ENCODE data around the gene BPI.
"Not testable (repeated sequence)": the region's sequence is repeated elsewhere in the genome, so short reads cannot be mapped to it uniquely, and the experiment has no call there.

Gene BPI

DNA sequence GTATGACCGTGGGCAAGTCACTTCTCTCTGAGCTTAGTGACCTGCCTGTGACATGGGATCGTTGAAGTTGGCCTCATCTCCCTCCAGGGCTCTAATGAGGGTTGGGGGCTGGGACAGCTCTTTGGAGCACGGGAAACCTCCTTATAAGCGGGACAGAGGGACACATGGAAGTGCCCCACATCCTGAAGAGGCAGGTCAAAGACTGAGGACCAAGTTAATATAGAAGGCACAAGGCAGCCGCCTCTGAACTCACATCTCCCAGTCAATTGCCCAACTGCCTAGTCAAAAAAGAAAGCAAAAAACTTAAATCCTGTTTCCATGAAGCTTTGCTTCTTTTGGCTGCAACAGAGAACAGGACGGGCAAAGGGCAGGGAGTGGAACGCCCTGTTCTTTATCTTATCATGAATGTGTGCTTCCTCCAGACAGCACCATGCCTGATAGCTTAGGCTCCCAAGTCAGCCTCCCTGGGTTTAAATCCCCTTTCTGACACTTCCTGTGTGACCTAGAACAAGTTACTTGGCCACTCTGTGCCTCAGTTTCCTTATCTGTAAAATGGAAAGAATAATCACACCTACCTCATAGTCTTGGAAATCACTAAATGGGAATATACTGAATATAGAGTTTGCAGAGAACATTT lies 69.4 kb downstream of the BPI start:
- no peak for DNase-seq

DNA sequence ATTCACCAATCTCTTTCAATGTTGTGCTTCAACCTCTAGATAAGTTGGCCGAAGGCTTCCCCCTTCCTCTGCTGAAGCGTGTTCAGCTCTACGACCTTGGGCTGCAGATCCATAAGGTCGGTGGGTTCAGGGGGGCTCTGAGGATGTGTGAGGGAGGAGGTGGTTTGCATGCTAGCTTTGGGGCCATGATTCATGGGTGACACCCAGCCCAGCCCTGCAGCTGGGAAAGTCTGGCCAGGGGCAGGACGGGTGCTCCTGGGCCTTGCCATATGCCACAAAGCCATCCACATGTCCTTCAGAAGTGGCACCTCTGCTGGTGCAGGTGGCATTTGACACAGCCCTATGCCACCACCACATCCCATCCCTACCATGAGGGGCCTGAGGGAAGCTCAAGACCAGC lies 69.9 kb downstream of the BPI start:
- no peak for DNase-seq

DNA sequence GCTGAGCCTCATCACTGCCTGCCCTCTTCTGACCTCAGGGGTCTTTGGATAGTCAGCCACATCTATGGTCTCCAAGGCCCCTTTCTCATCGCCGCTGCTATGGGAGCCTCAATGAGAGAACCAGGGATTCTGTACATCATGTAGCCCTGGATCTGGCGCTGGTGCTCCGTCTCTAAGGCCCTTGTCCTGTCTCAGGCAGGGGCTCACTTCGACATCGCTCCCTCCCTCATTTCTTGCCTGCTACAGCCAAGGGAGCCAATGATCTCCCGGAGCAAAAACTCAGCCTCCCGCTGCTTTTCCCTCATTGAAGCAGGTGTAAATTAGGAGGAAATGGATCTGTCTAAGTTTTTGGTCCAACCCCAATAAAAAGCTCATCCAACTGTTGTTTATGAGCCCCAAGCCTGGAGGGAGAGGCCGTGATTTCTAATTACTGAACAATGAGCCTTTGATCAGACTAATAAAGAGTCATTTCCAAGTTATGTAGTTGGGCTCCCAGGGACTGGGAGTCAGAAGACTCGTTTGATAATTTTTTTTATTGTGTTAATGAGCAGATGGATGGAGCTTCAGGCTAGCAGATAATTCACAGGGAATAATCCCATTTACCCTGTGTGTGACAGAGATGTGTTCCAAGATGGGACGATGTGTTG lies 73.2 kb downstream of the BPI start:
- DNase-seq, result no peak

DNA sequence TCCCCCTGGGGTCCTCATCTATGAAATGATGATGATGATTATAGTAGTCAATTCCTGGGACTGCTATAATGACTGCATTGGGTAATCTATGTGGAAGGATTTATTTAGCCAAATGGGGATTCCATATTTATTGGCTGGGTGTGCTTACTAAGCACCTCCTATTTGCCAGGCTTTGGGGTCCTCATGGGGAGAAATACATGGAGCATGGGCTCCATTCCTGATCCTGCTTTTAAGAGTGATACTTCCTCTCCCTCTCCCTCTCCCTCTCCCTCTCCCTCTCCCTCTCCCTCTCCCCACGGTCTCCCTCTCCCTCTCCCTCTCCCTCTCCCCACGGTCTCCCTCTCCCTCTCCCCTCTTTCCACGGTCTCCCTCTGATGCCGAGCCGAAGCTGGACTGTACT lies 73.9 kb downstream of the BPI start:
- DNase-seq, result not testable (repeated sequence)

DNA sequence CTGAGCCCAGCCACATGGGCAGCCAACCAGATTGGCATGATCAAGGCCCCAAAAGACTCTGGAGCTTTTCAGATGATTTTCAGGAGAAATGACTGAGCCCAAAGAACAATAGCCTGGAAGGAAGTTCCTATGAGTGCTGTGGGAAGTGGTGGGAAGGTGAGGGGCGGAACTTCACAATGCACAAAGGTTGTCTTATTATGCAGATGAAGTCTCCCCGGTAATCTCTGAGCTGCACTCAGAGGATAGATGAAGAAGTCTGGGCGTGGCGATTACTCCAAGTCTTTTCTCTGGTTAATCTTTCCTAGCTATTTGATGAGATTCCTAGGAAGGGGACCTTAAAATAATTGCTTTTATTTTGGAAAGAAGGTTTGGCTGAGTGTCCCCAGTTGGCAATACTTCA lies 79.2 kb downstream of the BPI start:
- DNase-seq, result no peak

DNA sequence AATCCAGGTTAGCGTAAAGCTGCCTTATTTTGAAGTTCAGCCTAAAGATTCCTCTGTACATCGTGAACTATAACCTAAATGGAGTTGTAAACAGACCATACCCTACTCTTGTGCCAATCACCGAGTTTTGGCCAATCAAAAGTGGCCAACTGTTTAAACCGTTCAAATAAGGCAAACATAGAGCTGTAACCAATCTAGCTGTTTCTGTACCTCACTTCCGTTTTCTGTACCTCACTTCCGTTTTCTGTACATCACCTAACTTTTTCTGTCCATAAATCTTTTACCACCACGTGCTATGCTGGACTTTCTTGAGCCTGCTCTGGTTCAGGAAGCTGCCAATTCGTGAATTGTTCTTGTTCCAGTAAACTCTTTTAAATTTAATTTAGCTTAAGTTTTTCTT lies 82.0 kb downstream of the BPI start:
- DNase-seq, result no peak

DNA sequence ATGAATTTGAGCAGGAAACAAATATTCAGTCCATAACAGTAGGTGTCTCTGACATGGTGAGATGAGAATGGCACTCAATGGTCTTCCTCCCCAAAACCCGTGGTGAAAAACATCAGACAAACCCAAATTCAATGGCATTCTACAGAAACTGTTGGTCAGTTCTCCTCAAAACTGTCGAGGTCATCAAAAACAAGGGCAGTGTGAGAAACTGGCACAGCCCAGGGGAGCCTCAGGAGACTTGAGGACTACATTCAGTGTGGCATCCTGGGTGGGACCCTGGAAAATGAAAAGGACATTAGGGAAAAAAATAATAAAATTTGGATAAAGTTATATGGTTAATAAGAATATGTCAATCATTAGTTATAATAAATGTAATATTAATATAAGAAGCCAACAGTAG lies 82.9 kb downstream of the BPI start:
- no peak for DNase-seq

Data from bone marrow (tissue), 2 donors.